ENCODE measurements around the gene TMCC3. TPM values are rescaled to one million over a fixed set of nuclear protein-coding genes. Genes with fewer than 3 reads are reported as not detected.

Gene TMCC3
- total RNA-seq, 1 experiment from 2014 or later, result 0.92 TPM

- in situ Hi-C loops (cut with HindIII; ENCODE audit: low pct_unique_long_range_greater_than_20kb, low sequenced_read_pairs) (no loop called here), intact Hi-C loops (cut with micrococcal nuclease; ENCODE audit: unreplicated experiment) (no loop called here)
- no peak overlapping the region for H3K27ac ChIP-seq (ENCODE audit: low read length)
- ChIA-PET POLR2A (no interaction called here), CTCF (no interaction called here)
- BruUV-seq (replicated peaks), result no TSS peak
- no peaks in the 10 kb centered on the region for H3K36me3 ChIP-seq (ENCODE audit: control insufficient read depth, insufficient read depth, low read length)
- ATAC-seq (no peak), DNase-seq (ENCODE audit: low read depth, low spot score) (no peak)
- H3K4me1 ChIP-seq (ENCODE audit: control insufficient read depth, insufficient read depth, low read length), result no peaks in the 10 kb centered on the region
- H3K4me3 ChIP-seq (ENCODE audit: low read depth in 2 of 2, low read length in 2 of 2), result no peak overlapping the region
- H3K27me3 ChIP-seq (ENCODE audit: control insufficient read depth, insufficient read depth, low read length), result peaks cover 13% of the 10 kb centered on the region
- TF ChIP-seq REST (IDR thresholded peaks at IDR 0.05; ENCODE audit: insufficient read depth in 1 of 2, low read depth in 2 of 2, low read length in 1 of 2) (no peak), POLR2AphosphoS5 (IDR thresholded peaks at IDR 0.05; ENCODE audit: low read depth, low read length) (no peak), CTCF (IDR thresholded peaks at IDR 0.05) (no peak), SIN3A (IDR thresholded peaks at IDR 0.05; ENCODE audit: borderline replicate concordance, insufficient read depth, low read depth, low read length) (no peak), TCF7L2 (IDR thresholded peaks at IDR 0.05; ENCODE audit: low read depth, low read length) (no peak)
- no peaks in the 10 kb centered on the region for H3K9me3 ChIP-seq (ENCODE audit: control insufficient read depth, insufficient read depth, low read depth, low read length)
Measured at GRCh38 chr12:94666158-94666557, 15.8 kb upstream of the TMCC3 start.

GRCh38 chr12:94663702-94664101, 13.3 kb upstream of the TMCC3 start:
- Histone ChIP-seq H3K27me3 (ENCODE audit: control insufficient read depth, insufficient read depth, low read length) (peaks cover 11% of the 10 kb centered on the region), H3K36me3 (ENCODE audit: control insufficient read depth, insufficient read depth, low read length) (no peaks in the 10 kb centered on the region), H3K4me1 (ENCODE audit: control insufficient read depth, insufficient read depth, low read length) (no peaks in the 10 kb centered on the region), H3K27ac (ENCODE audit: low read length) (no peak overlapping the region), H3K9me3 (ENCODE audit: control insufficient read depth, insufficient read depth, low read depth, low read length) (no peaks in the 10 kb centered on the region), H3K4me3 (ENCODE audit: low read depth in 2 of 2, low read length in 2 of 2) (no peak overlapping the region)
- intact Hi-C loops (cut with micrococcal nuclease; ENCODE audit: unreplicated experiment) (no loop called here), in situ Hi-C loops (cut with HindIII; ENCODE audit: low pct_unique_long_range_greater_than_20kb, low sequenced_read_pairs) (no loop called here)
- ChIA-PET POLR2A (no interaction called here), CTCF (no interaction called here)
- TF ChIP-seq POLR2AphosphoS5 (IDR thresholded peaks at IDR 0.05; ENCODE audit: low read depth, low read length) (no peak), CTCF (IDR thresholded peaks at IDR 0.05) (no peak), SIN3A (IDR thresholded peaks at IDR 0.05; ENCODE audit: borderline replicate concordance, insufficient read depth, low read depth, low read length) (no peak), TCF7L2 (IDR thresholded peaks at IDR 0.05; ENCODE audit: low read depth, low read length) (no peak), REST (IDR thresholded peaks at IDR 0.05; ENCODE audit: insufficient read depth in 1 of 2, low read depth in 2 of 2, low read length in 1 of 2) (no peak)
- no peak for ATAC-seq
- no TSS peak for BruUV-seq (replicated peaks)
- no peak for DNase-seq (ENCODE audit: low read depth, low spot score)

Measured in Panc1 (cell line).